Left ventricle myocardium superior (tissue), 1 donor: ENCODE measurements around the gene NDC1. TPM values are rescaled to one million over a fixed set of nuclear protein-coding genes. Genes with fewer than 3 reads are reported as not detected.
"Not testable (repeated sequence)": the region's sequence is repeated elsewhere in the genome, so short reads cannot be mapped to it uniquely, and the experiment has no call there.

Experiments
- ATAC-seq: fragments of 200-7000 bp; cut with Tn5 transposase; one replicate; pipeline ENCODE4 v1.9.1; 2020; ENCODE audit warnings: mild to moderate bottlenecking, moderate library complexity
- DNase-seq: peaks from one replicate; pipeline ENCODE4 v3.0.0-alpha.2; 2020
- intact Hi-C: fragments of 100-400 bp; cut with micrococcal nuclease; formaldehyde crosslinking; loops from one replicate; pipeline ENCODE4 v1.11.0; 2022
- total RNA-seq: library from RNA; stranded (reverse); fragmentation: NEBNext Ultra II Directional; extraction: Animal tissue kit (Norgen Biotek cat#: 25700); gene quantifications from one replicate; pipeline ENCODE4 v1.2.1, GENCODE V29; 2021
- donor health status: DM: no; HTN: yes; CAD: no; lungs with severe emphysema.

Gene NDC1
- total RNA-seq, 1 donor from 2014 or later = 6.7 TPM

DNA sequence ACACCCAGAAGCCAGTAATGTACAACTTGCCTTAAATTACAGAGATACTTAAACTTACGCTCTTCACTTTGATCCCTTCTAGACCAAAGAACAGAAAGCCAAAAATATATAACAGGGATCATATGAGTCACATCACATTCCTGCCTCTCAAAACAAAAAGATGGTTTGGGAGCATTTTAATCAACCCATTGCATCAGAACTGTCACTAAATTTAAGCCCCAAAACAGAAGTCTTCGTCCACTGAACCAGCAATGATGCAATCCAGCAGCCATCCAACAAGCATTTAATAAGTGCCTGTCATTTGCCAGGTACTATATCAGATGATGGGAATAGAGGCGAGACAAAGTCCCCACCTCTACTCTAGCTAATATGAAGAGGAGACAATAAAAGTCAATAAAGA lies 56.4 kb downstream of the NDC1 start:
- ATAC-seq = no peak
- intact Hi-C loops = no loop called here
- DNase-seq = no peak

DNA sequence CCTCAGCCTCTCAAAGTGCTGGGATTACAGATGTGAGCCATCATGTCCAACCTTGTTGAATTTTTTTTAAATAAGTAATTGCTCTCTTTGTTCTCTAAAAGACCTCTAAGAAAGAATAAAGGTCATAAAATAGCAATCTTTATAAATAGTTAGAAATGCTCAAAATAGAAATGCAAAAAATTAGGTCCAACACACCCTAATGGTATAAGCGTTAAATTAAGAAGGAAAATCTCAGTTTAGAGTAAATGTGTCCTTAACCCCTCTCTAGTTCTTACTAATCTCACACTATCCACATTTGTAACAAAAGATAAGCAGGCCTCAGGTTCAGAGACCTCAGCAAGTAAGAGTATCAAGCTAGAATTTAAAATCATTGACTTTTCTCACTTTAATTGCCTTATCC lies 60.8 kb downstream of the NDC1 start:
- no peak for DNase-seq
- ATAC-seq = no peak
- intact Hi-C loops = no loop called here

DNA sequence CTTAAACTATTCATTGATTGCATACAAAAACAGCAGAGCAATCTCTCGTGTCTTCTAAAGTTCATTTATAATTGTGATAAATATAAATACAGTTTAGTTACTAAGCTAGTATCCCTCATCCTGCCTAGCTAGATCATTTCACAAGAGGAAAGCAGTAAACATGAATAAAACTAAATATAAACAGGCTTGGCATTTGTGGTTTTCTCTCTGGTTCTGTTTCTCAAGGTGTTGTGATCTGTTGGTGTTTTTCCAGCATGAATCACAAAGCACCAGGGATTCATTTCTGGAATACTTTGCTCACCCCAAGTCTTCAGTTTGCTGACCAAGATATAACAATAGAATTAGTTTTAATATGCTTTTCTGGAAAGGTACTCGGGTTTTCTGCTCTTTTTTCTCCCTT lies 66.4 kb downstream of the NDC1 start:
- intact Hi-C loops = no loop called here
- ATAC-seq (no peak), DNase-seq (no peak)

DNA sequence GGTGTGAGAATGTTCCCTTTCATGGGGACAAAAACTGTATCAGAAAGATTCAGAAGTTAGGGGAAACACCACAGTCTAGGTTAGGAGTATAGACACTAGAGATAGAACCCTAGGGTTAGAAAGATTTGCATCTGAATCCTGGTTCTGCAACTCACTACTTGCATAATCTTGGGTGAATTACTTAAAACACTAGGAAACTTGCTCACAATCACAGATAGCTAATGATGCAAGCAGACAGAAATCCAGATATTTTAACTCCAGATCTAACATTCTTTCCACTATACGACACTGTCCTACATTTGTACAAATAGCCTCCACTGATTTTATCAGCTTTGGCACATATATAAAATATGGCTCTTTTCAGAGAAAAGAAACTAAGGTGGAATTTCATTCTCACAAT lies 68.3 kb downstream of the NDC1 start:
- DNase-seq (no peak), ATAC-seq (no peak)
- intact Hi-C loops = no loop called here

DNA sequence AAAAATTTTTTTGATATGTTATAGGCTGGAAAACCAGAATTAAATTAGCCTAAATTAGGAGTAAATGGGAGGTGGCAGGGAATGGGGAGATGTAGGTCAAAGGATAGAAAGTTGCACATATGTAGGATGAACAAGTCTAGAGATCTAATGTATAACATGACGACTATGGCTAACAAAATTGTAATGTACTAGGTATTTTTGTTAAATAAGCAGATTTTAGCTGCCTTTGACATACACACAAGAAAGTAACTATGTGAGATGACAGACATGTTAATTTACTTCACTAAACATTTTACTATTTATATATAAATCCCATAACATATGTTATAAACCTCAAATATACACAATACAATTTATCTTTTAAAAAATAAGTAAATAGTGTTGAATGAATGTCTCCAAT lies 68.9 kb downstream of the NDC1 start:
- intact Hi-C loops = no loop called here
- ATAC-seq (no peak), DNase-seq (no peak)

DNA sequence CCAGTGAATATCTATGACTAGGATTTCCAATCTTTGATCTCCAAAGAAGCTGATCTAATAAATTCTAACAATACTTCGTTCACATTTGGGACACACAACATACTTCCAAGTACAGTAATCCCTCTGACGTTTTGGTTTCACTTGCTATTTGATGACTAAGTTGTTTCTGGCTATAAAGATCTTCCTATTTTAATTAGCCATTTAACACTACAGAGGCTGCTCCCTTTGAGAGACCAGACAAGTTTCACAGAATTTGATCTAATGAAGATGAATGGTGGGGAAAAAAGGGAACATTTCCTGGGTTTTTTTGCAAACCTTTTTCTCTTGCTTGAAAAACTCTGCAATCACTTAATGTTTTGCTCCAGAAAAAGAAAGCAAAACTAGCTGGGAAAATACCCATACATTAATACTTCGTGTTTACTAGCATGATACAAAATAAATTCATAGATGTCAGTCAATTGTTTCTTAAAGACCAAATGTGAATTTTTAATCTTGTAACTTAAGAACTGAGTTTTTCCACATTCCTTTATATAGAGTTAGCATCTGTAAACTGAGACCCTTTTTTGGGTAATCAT lies 71.2 kb downstream of the NDC1 start:
- ATAC-seq (no peak), DNase-seq (no peak)
- intact Hi-C loops = no loop called here

DNA sequence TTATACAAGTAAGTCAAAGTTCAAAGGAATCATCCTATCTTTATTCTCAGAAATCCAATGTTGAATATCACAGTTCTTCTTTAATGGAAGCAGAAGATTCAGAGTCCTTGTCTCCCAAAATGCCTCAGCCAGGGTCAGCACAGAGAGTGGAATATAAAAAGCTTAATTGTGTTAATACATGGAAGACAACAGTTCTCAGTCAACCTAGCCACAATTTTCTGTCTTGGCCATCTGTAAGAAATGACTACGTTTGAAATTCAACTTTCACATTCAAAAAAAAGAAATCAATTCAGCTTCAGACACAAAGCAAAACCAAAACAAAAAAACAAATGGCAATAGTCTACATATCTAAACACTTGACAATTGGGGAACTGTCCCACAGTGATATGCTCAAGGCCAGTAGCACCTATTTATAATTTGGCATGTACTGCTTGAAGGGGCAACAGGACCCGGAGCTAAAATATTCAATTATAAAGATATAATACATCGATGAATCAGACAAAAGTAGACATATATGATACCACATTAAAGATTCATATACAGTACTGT lies 71.8 kb downstream of the NDC1 start:
- intact Hi-C loops = no loop called here
- DNase-seq = no peak
- no peak for ATAC-seq

DNA sequence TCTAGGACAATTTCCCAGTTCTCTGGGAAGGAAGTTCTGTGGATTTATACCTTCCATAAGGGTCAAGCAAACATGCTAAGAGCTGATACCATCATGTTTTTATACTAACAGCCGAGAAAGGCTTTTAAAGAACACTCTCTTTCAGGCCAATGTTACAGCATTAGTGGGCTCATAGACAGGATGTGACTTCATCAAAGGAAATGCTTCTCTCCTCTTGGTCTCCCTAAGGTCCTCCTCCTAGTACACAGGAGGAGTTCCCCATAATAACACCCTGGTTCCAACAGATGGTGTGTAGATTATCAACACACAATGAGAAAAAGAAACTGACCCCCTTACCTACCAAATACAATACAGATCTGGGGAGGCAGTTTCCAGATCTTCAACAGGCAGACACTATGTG lies 72.4 kb downstream of the NDC1 start:
- intact Hi-C loops = no loop called here
- no peak for DNase-seq

DNA sequence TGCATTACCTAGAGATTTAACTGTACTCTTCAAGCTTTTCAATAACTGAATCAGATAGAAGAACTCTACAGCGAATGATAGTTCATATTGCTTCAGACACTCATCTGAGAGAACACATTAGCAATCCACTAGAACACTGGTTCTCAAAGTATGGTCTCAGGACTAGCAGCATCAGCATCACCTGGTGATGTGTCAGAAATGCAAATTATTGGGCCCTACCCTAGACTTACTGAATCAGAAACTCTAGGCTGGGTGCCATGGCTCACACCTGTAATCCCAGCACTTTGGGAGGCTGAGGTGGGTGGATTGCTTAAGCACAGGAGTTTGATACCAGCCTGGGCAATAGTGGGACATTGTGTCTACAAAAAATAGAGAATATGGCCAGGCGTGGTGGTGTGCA lies 74.2 kb downstream of the NDC1 start:
- intact Hi-C loops = no loop called here
- ATAC-seq (no peak), DNase-seq (no peak)

More for the DNA sequence above, 72.4 kb downstream of the NDC1 start:
- ATAC-seq = peak; percentile 63

DNA sequence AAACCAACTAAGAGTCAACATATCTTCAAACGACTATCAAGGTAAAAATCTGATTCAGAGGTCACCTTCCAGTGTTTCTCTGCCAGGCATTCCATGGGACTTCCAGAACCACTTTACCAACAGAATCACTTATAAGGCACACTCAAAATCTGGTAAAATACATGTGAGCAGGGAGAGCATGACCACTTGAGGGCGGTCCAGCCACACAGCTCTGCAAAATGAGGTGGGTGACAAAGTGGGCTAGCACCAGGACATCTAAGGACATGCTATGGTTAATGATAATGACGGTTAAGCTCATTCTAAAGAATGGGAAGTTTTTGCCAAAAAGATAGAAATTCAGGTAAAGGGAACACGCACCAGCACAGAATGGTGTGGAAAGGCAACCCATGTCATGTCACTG lies 74.6 kb downstream of the NDC1 start:
- DNase-seq = no peak
- ATAC-seq = no peak

DNA sequence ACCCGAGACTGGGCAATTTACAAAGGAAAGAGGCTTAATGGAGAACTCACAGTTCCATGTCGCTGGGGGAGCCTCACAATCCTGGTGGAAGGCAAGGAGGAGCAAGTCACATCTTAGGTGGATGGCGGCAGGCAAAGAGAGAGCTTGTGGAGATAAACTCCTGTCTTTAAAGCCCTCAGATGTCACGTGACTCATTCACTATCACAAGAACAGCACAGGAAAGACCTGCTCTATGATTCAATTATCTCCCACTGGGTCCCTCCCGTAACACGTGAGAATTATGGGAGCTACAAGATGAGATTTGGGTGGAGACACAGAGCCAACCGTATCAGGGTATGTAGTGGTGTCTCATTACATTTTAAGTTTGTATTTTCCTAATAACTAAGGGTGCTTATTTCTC lies 77.6 kb downstream of the NDC1 start:
- ATAC-seq, intact Hi-C loops: not testable (repeated sequence)

More for the DNA sequence above, 74.6 kb downstream of the NDC1 start:
- intact Hi-C loops = no loop called here

DNA sequence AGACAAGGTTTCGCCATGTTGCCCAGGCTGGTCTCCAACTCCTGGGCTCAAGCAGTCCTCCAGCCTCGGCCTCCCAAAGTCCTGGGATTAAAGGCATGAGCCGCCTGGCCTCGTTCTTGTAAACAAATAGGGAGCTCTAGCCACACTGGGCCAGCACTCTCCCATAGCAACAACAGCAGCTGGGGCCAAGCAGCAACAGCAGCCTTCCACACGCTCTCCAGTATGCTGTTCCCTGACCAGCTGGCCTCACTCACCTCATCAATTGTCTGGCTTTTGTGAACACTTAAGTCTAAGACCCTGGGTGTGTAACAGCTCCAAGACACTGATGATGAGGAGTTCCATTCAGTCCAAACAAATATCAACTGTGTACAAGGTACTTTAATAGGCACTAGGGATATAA lies 82.2 kb downstream of the NDC1 start:
- DNase-seq = no peak
- ATAC-seq = no peak
- intact Hi-C loops = loop anchor here (10.0 kb wide), 1 partner anchor 271 kb away; no protein-coding TSS in a partner anchor

More for the DNA sequence above, 77.6 kb downstream of the NDC1 start:
- DNase-seq = not testable (repeated sequence)

DNA sequence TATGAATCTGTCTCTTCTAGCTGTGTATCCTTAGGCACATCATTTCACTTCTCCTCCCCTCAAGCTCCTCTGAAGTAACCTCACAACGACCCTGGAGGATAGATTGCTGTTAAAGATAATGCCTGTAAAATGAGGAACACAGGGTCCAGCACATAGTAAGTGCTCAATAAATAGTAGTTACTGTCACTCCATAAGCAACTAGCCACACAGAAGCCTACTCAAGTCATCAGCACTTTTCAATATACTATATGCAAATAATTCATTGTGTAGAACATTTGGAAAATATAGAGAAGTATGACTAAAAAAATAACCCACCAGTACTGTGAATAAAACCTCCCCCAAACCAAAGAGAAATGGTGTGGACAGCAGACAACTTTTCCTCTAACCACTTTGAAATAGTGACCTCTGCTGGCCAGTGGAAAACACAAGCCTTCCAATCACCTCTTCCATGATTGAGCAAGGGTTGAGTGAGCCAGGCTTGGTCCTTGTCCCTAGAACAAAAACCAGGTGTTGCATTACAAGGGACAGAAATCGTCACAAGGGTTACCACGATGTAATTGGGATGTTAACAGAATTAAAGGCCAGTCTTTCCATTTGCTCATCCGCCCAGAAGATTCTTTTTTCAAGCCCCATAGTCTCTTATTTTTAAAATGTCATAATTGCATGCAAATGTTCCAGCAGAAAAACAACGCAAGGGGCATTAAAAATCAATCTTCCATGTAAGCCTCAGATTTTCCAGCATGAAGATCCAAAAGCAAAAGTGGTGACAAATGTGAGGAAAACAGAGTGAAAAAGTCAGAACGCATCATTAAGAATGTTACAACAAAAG lies 83.4 kb downstream of the NDC1 start:
- intact Hi-C loops = loop anchor here (10.0 kb wide), 1 partner anchor 270 kb away; no protein-coding TSS in a partner anchor
- no peak for DNase-seq
- ATAC-seq = peak; percentile 47

DNA sequence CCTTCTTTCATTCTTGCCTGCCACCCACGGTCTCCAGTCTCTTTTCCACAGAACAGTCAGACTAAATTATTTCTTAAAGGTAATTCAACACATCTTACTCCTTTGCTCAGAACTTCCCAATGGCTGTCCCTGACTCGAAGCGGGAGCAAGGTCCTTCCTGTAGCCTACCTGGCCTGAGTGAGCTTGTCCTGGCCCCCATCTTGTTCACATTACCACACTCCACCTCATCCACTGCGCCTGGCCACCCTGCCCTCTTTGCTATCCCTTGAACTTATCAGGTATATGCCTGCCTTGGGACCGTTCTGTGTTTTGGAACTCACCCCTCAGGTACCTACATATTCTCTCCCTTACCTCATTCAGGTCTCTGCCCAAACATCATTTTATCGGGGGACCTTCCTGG lies 85.8 kb downstream of the NDC1 start:
- intact Hi-C loops = loop anchor here (10.0 kb wide), 1 partner anchor 267 kb away; no protein-coding TSS in a partner anchor
- DNase-seq (no peak), ATAC-seq (no peak)

DNA sequence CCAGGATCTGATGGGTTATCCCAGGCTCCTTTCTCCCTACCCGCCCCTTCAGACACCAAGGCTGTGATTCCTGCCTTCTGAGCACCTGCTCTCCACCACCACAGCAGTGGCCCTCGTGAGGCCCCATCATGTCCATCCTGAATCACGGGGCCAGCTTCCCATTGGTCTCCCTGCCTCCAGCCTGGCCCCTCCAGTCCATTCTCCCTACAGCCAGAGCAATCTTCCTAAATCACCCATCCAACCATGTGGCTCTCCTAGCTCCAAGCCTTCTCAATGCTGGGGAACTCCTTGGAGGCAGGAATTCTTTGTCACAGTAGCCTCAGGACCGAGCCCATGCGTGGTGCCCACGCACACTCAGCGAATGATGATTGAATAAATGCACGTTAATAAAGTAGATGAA lies 90.3 kb downstream of the NDC1 start:
- ATAC-seq (no peak), DNase-seq (no peak)
- intact Hi-C loops = no loop called here

DNA sequence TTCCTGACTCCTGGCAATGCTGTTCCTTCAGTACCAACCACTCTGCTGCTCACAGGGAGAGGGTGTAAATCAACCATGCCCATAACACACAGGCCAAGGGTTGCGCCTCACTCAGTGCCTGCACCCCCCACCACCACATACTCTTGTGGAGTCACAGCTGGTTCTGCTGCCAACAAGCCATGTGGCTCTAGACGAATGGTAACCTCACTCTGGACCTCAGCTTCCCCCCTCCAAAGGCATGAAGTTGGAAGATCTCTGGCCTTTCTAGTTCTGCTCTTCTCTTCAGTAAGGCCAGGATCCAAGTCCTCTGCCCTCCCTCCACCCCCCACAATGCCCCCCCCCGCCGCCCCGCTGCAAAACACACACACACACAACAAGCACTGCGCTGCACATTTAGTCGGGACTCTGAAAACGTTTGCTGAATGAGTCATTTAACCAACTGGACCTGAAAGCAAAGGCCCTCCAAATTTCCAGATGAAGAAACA lies 97.4 kb downstream of the NDC1 start:
- intact Hi-C loops = no loop called here
- ATAC-seq (no peak), DNase-seq (no peak)

DNA sequence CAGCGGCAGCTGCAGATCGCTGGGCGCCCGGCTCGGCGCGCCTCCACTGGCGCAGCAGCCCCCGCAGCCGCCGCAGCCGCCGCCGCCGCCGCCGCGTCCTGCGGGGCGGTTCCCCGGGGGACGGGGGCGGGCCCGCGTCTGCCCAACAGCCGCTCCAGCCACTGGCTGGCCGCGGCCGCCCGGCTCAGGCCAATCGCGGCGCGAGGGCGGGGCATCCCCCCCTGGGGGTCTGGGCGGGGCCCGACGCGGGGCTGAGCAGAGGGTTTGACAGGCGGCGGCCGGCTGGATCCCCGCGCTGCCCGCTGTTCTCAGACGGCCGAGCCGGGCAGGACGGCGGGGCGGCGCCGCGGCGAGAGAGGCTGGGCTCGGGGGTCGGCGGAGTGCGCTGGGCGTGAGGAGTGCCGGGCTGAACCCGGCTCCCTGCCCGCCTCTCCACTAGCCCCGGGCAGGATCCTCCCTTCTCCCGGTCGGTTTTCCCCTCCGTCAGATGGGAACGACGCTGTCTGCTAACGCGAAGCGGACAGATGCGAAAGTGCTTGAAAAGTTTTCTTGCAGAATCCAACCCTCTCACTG lies 98.9 kb downstream of the NDC1 start, which contains the start of gene GLIS1:
TSS of gene GLIS1 (minus strand) at position 56 of the 573 bp plus-strand sequence. CDS start 1,100 bp downstream, outside the sequence.
- peak; percentile 100 for ATAC-seq
- intact Hi-C loops = no loop called here
- peak; percentile 92 for DNase-seq

DNA sequence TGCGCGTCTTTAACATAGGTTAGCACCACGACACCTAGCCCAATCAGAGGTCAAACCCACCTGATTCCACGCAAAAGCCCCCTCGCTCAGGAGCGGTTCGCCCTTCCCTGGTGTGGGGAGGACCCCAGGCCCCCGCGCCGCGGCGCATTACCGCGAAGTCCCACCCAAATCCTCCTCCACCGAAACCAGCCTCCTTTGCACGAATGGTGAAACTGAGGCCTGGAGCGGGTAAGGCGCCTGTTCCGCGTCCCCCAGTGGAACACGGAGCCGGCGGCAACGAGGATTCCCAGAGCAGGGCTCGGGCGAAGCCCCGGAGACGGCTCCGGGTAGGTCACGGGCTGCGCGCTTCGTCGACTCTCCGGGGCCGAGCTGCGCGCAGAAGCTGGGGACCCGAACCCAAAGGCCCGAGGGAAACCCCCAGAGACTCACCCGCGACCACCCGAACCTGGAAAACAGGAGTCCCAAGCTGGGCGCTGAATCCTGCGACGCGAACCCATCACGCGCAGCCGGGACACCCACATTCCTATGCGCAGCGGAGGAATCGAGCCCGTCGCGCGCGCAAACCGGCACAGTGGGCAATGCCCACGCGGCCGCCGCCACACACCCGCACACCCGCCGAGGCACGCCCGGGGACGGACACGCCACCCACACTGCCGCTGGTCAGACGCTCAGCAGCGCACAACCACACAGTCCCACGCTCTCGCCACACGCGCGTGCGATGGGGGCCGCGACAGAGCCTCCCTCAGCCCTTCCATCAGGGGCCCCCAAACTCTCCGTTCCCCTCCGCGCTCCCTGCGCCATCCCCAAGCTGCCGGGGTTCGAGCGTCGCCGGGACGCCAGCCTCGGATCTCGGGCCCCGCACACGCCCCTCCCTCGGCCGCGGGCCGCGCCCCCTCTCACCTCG lies 99.6 kb downstream of the NDC1 start:
- DNase-seq (no peak), ATAC-seq (peak; percentile 16)
- intact Hi-C loops = no loop called here
